Peyer's patch (tissue), 4 donors: ENCODE results near the gene PMP22. TPM values are rescaled to one million over a fixed set of nuclear protein-coding genes. Genes with fewer than 3 reads are reported as not detected.

Experiments
- DNase-seq, 3 donors: peaks; one replicate each; pipeline ENCODE4 v3.0.0-alpha.2; 2017 to 2019
- H3K27ac ChIP-seq, 4 donors: fragments of 200-600 bp; sonication (generic); one replicate each; pipeline ENCODE4 v1.5.1; 2016 to 2019
- H3K27me3 ChIP-seq, 2 donors: fragments of 200-600 bp; sonication (generic); one replicate each; pipeline ENCODE4 v1.5.1; 2019
- H3K36me3 ChIP-seq, 3 donors: fragments of 200-600 bp; sonication (generic); one replicate each; pipeline ENCODE4 v1.5.1; 2016 to 2019
- H3K4me1 ChIP-seq, 4 donors: fragments of 200-600 bp; sonication (generic); one replicate each; pipeline ENCODE4 v1.5.1; 2016 to 2019
- H3K4me3 ChIP-seq, 4 donors: fragments of 200-600 bp; sonication (generic); 1 replicate in 3 of 4; 2 replicates in 1 of 4; pipeline ENCODE4 v1.5.1; 2016 to 2019; ENCODE audit warnings: mild to moderate bottlenecking in 1 of 4
- H3K9me3 ChIP-seq, 4 donors: fragments of 200-600 bp; sonication (generic); one replicate each; pipeline ENCODE4 v1.5.1; 2016 to 2019; ENCODE audit warnings: mild to moderate bottlenecking in 1 of 4
- CTCF ChIP-seq, 6 experiments: fragments of 450-650 bp in 4 of 6; fragments of 200-600 bp in 2 of 6; sonication (generic) in 1 of 6; IDR thresholded peaks; one replicate each; pipeline ENCODE4 v1.5.1; 2017 to 2019; ENCODE audit warnings: antibody characterized with exemption in 6 of 6, mild to moderate bottlenecking in 3 of 6, moderate library complexity in 1 of 6
- POLR2A ChIP-seq, 2 donors: fragments of 450-650 bp; IDR thresholded peaks; one replicate each; pipeline ENCODE4 v1.5.1; 2017; ENCODE audit warnings: antibody characterized with exemption in 2 of 2, mild to moderate bottlenecking in 2 of 2, moderate library complexity in 2 of 2
- total RNA-seq, 4 donors: library from RNA; depleted of rRNA; stranded (reverse); fragments of >200 nt; gene quantifications; one replicate each; pipeline ENCODE4 v1.1.0, GENCODE V29; 2016

Gene PMP22
- total RNA-seq, 4 donors from 2014 or later: 37.1 to 474 (median 298) TPM

GRCh38 chr17:15238676-15239422 is 26.3 kb downstream of the PMP22 start:
- DNase-seq: no peak
- H3K36me3 ChIP-seq: peaks cover 0 to 70% (median 3%) of the 10 kb centered on the region in 3 donors
- H3K4me3 ChIP-seq: no peak overlapping the region
- H3K27ac ChIP-seq: peak overlapping the region in 2 of 4 donors; percentile 23 to 55
- H3K4me1 ChIP-seq: peaks cover 0 to 61% (median 0%) of the 10 kb centered on the region in 4 donors
- no peaks in the 10 kb centered on the region for H3K27me3 ChIP-seq
- TF ChIP-seq CTCF (IDR thresholded peaks at IDR 0.05): no peak
- no peak for TF ChIP-seq POLR2A (IDR thresholded peaks at IDR 0.05)
- H3K9me3 ChIP-seq: no peaks in the 10 kb centered on the region

- Histone ChIP-seq H3K36me3 (peaks cover 0 to 78% (median 3%) of the 10 kb centered on the region in 3 donors), H3K4me1 (peaks cover 0 to 69% (median 0%) of the 10 kb centered on the region in 4 donors), H3K4me3 (no peak overlapping the region), H3K27ac (peak overlapping the region in 1 of 4 donors; percentile 55), H3K27me3 (no peaks in the 10 kb centered on the region), H3K9me3 (no peaks in the 10 kb centered on the region)
- DNase-seq: no peak
- TF ChIP-seq POLR2A (IDR thresholded peaks at IDR 0.05): no peak
- no peak for TF ChIP-seq CTCF (IDR thresholded peaks at IDR 0.05)
These were observed 27.1 kb downstream of the PMP22 start for GRCh38 chr17:15238057-15238456.

- Histone ChIP-seq H3K27ac (peak overlapping the region in 1 of 4 donors; percentile 20), H3K4me1 (peaks cover 0 to 76% (median 0%) of the 10 kb centered on the region in 4 donors), H3K9me3 (no peaks in the 10 kb centered on the region), H3K36me3 (peaks cover 0 to 88% (median 3%) of the 10 kb centered on the region in 3 donors), H3K27me3 (no peaks in the 10 kb centered on the region), H3K4me3 (no peak overlapping the region)
- TF ChIP-seq POLR2A (IDR thresholded peaks at IDR 0.05) (no peak), CTCF (IDR thresholded peaks at IDR 0.05) (no peak)
- DNase-seq: no peak
These were observed 28.1 kb downstream of the PMP22 start for GRCh38 chr17:15237106-15237425.

GRCh38 chr17:15236281-15237105 is 28.6 kb downstream of the PMP22 start:
- Histone ChIP-seq H3K27me3 (no peaks in the 10 kb centered on the region), H3K27ac (no peak overlapping the region), H3K9me3 (no peaks in the 10 kb centered on the region), H3K4me3 (no peak overlapping the region), H3K4me1 (peaks cover 0 to 76% (median 0%) of the 10 kb centered on the region in 4 donors), H3K36me3 (peaks cover 0 to 90% (median 3%) of the 10 kb centered on the region in 3 donors)
- TF ChIP-seq CTCF (IDR thresholded peaks at IDR 0.05) (no peak), POLR2A (IDR thresholded peaks at IDR 0.05) (no peak)
- DNase-seq: no peak

GRCh38 chr17:15233971-15234370 is 31.2 kb downstream of the PMP22 start:
- Histone ChIP-seq H3K27ac (peak overlapping the region in 1 of 4 donors; percentile 3), H3K9me3 (no peaks in the 10 kb centered on the region), H3K27me3 (no peaks in the 10 kb centered on the region), H3K4me3 (no peak overlapping the region), H3K36me3 (peaks cover 0 to 98% (median 3%) of the 10 kb centered on the region in 3 donors), H3K4me1 (peaks cover 0 to 60% (median 0%) of the 10 kb centered on the region in 4 donors)
- no peak for DNase-seq
- TF ChIP-seq CTCF (IDR thresholded peaks at IDR 0.05) (no peak), POLR2A (IDR thresholded peaks at IDR 0.05) (no peak)
